Inflammatory macrophage treated with lipopolysaccharide for 1 hour (primary cell): ENCODE results near the gene TNFRSF11A.
A peak's percentile ranks its signal among the peaks of the same experiment; 100 is the strongest.

Experiments used
- DNase-seq, 2 donors: peaks; one replicate each; pipeline ENCODE4 v3.0.0-alpha.2; 2020 to 2022

TNFRSF11A gene

DNA sequence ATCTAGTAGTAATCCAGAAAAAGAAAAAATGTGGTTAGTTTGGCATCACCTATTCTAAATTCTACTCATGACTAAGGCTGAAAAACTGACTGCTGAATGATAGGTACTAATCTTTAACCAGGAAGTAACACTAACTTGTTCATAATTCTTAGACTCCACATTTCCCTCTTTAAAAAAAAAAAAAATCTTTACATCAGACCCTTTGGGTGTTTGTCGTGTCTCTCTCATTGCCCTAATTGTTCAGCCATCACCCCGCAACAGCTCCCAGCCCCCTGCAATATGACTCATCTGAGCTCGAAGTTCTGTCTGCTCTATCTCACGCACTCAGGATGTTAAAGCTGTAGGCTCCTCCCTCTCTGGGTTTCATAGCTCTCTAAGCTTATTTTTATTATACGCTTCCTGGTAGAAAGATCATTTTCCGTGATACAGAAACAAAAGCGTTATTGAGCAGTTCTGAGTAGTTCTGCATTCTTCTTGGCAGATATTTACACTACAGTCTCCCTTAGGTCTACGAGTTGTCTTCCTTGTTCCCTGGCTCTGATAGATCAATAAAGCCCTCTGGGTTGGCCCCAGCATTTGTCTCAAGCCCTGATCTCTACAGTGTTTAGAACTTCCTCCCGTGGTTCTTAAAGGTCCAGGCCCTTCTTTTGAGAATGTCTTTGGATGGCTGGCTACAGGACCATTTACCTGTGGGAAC lies 95.6 kb downstream of the TNFRSF11A start:
- peak; percentile 39 for DNase-seq

DNA sequence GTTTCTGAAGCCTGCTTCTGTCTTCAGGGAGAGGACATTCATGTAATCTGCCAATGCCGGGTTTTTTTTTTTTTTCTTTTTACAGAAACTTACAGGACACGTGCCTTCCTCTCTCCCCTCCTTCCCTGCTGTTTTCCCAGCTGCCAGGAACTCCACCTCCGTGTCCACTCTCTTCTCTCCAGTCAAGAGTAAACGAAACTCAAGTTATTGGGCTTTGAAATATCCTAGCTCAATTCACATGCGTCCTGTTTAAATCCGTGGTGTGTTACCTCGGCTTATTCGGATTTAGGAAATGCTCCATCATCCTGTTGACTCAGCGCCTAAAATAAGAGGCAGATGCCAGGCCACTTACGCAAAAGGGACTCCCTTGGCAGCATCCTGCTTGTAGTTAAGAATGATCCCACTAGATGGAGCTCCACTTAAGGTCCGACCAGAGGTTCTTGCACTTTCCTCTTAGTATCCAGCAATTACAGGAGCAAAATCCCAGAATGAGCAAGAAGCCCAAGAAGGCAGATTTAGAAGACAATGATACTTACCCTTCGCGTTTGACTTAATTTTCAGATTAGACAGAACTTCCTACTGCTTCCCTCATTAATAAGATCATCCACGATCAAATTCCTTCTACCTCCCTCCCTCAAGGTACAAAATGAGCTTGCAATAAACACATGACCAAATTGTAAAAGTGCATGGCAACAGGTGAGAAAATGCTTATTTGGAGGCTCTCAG lies 100.5 kb downstream of the TNFRSF11A start:
- peak; percentile 94 to 99 for DNase-seq

DNA sequence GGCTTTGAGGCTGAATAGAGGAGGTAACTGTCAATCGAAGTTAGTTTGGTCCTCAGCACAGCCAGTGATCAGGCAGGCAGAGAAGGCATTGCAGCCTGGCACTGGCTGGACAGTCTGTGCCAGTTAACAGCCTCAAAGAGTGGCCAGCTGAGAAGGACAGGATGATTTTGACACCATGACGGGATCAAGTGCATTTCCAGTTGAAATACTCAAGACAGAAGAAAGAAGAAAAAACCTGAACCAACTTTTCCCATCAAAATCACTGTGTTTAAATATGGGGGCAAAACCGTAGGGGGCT lies 101.0 kb downstream of the TNFRSF11A start:
- no peak for DNase-seq

DNA sequence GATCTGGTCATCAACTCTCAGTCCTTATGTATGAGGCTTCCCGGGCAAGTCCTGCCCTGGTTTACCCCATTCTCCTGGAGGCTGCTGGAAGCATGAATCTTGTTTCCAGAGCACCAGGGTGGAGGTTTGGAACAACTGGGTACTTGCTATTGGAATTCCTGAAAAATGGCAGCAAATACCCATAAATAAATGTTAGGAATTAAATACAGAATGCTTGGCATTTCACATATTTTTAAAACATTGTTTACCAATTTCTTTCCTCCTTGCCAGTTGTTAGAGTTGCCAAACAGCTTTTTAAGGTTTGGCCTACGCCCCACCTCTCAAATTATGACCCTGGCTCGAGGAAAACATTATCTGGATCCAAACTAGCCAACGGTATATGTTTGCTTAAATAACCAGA lies 107.1 kb downstream of the TNFRSF11A start:
- DNase-seq = no peak

DNA sequence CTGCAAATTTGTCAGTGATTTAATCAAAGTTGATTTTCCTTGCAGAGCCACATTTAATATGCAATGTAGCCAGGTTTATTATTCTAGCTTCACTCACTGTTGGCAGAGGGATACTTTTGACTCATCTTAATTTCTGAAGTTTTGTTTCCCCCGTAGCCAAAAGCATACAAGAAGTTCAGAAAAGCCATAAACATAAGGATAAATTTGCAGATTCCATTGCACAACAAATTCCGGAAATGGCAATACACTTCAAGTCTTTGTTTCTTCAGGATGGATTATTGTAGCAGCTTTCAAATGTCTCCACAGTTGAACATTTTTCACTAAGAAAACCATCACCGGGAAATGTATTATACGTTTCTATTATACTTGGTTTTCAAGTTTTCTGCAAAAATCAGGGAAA lies 109.7 kb downstream of the TNFRSF11A start:
- no peak for DNase-seq

DNA sequence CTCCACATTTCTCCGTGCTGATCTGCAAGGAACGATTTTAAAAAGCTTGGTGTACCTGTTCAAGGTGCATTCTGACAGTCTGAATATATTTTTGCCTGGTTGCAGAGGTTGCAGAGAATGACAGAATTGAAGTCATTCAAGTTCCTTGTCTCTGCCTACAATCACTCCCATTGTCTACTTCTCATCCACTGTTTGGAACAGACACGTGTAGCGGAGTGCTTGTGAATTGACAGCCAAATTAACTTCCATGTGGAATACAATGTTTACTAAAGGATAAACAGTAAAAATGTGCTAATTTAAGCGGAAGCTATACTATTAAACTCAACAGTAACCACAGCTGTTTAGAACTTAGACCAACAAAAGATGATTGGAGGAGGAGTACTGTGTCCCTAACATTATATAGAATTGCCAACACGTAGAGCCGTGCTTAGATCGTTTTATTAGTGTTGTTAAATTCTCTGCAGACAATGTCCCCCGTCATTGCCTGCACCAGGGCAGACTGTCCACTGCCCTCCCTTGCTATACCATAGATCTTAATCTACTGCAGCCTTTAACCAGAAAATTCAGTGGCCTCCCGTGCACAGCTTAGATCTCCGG lies 110.4 kb downstream of the TNFRSF11A start:
- no peak for DNase-seq

DNA sequence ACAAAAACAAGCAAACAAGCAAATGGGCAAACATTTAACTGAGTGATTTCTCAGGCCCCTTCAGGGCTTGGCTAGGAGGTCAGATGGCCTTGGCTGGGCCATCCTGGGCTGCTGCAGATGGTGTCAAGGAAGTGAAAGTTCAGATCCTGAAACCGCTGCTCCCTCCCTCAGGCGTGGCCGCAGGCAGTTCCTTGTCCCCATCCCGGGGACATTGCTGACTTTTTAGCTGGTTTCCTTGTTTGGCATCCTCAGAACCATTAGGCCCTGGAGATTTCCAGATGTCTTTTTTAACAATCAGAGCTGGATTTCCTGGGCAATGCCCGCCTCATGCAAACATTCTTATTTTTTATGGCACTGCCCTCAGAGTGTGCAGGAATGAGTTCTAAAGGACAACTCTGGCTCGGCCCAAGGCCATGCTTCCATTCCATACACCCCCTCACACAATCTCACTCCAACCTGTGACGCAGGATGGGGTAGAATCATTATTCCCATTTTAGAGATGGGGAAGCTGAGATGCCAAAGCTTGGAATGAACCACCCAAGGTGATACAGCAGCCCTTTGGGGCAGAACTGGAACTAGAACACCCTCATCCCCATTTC lies 111.6 kb downstream of the TNFRSF11A start:
- peak; percentile 55 to 59 for DNase-seq

DNA sequence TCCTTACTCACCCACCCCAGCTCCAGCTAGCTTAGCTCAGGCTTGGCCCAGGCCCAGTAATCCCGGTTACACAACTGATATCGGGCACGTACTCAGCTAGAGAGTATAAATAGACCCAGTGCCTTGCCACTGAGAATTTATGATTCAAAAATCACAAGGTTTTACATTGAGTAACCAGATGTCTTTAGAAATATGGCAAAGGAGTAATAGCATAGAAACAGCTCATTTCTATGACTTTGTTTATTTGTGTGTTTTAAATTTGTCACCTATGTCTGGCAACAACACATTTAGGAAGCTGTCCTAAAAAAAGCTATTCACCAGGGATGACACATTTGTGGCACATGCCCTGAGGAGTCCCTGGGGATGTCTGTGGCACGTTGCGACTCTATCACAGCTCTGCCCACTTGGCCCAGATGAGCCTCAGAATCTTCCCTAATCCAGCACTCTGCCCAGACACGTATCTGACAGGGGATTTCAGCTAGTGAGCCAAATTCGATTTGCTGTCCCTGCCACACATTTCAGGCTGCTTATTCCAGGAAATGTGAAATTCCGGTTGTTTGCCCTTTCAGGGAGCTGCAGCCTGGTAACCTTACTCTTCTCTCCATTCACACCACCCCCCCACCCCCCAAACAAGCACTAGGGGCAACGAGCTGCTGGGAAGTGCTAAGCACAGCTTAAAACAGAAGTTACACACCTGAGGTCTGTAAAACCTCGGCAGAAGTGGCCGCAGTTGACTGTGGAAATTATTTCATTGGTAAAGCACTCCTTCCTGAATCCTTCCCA lies 112.3 kb downstream of the TNFRSF11A start:
- peak; percentile 93 to 95 for DNase-seq

DNA sequence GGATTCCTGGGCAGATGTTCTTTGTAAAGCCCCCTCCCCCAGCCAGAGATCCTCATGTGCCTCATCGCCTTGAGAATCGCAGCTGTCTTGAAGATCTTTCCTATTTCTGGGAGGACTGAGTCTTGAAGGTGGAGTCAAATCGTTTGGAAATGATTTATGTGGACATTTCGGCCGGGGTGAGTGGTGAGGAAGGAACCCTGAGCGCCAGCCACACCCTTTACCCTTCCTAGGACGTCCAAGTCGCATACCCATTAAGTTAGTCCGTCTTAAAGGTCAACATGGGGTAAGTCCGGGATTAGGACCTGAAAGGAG lies 112.9 kb downstream of the TNFRSF11A start:
- peak; percentile 52 to 60 for DNase-seq

DNA sequence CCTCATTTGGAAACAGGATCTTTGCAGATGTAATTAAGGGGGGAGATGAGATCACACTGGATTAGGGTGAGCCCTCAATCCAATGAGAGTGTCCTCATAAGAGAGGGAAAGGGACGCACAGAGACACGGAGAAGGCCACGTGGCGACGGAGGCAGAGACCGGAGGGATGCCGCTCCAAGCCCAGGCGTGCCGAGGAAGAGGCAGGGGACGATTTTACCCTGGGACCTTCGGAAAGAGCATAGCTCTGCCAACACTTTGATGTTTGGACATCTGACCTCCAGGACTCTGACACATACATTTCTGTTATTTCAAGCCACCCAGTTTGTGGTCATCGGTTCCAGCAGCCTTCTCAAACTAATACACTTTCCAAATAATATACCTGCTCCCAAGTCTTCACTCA lies 113.3 kb downstream of the TNFRSF11A start:
- no peak for DNase-seq

DNA sequence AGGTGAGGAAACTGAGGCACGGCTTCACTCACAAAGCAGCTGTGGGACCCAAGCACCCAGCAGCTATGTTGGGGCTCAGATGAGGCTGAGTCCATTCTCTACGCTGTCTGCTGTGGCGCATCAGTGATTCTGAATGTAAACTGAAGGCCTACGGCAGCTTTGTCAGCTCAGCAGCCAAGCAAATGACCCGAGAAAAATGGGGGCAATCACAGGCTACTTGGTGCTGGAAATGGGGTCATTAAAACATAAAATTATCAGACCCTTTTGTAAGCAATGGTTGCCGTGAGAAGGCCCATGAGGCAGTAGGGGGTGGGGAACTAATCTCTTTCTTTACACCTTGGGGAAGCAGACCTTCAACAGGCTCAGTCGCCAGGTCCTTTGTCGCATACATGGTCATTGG lies 113.8 kb downstream of the TNFRSF11A start:
- DNase-seq = no peak
